Tibial artery (tissue), 4 donors: ENCODE data around the gene RALGPS2.

Source experiments
- DNase-seq, 2 donors: peaks; one replicate each; pipeline ENCODE4 v3.0.0-alpha.2; 2019
- H3K27ac ChIP-seq, 2 donors: fragments of 200-600 bp; sonication (generic) in 1 of 2; 1 replicate in 1 of 2; 2 replicates in 1 of 2; pipeline ENCODE4 v1.5.1; 2018 to 2019; ENCODE audit warnings: mild to moderate bottlenecking in 1 of 2
- H3K27me3 ChIP-seq, 2 donors: fragments of 200-600 bp; sonication (generic) in 1 of 2; one replicate each; pipeline versions ENCODE4 v1.5.1 to v1.6.0; 2016 to 2019
- H3K36me3 ChIP-seq, 3 donors: fragments of 200-600 bp; sonication (generic) in 2 of 3; one replicate each; pipeline ENCODE4 v1.5.1; 2016 to 2019; ENCODE audit warnings: mild to moderate bottlenecking in 2 of 3
- H3K4me1 ChIP-seq, 4 donors: fragments of 200-600 bp; sonication (generic) in 2 of 4; 1 replicate in 3 of 4; 2 replicates in 1 of 4; pipeline ENCODE4 v1.5.1; 2016 to 2019
- H3K4me3 ChIP-seq, 2 donors: fragments of 200-600 bp; sonication (generic) in 1 of 2; 1 replicate in 1 of 2; 2 replicates in 1 of 2; pipeline ENCODE4 v1.5.1; 2018 to 2019; ENCODE audit warnings: mild to moderate bottlenecking in 2 of 2
- H3K9me3 ChIP-seq, 3 donors: fragments of 200-600 bp; sonication (generic) in 1 of 3; one replicate each; pipeline ENCODE4 v1.5.1; 2016 to 2019
- CTCF ChIP-seq, 2 experiments: fragments of 200-600 bp in 1 of 2; fragments of 450-650 bp in 1 of 2; IDR thresholded peaks; one replicate each; pipeline ENCODE4 v1.5.1; 2017 to 2019; ENCODE audit warnings: antibody characterized with exemption in 2 of 2, mild to moderate bottlenecking in 1 of 2, moderate library complexity in 1 of 2
- intact Hi-C: fragments of 100-400 bp; cut with DNase I; formaldehyde crosslinking; loops from one replicate; pipeline ENCODE4 v1.15.0; 2023; ENCODE audit warnings: low total_unique reads

The RALGPS2 gene

DNA sequence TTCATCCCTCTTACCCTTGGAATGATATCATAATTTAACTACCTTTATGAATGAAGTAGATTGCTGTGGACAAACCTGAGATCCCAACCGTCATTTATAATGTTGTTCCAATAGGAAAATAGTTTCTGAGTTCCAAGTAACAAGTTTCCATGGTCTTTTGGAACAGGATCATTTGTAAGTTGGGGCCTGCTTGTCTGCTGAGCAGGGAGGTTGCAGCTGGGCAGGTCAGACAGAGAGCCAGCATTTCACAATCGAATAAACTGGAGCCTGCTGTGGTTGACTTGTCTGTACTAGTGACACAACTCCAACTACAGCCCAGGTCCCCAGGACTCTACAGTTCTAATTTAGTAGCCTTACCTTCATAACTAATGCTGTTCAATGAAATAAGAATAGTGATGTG, 18.6 kb upstream of the RALGPS2 start:
- H3K27ac ChIP-seq, result no peak overlapping the region
- no peaks in the 10 kb centered on the region for H3K9me3 ChIP-seq
- H3K27me3 ChIP-seq, result no peaks in the 10 kb centered on the region
- no peak for TF ChIP-seq CTCF (IDR thresholded peaks at IDR 0.05)
- H3K36me3 ChIP-seq, result no peaks in the 10 kb centered on the region
- no peak for DNase-seq
- no peaks in the 10 kb centered on the region for H3K4me1 ChIP-seq
- no peak overlapping the region for H3K4me3 ChIP-seq
- intact Hi-C loops, result no loop called here

GRCh38 chr1:178713259-178713658, 11.8 kb upstream of the RALGPS2 start:
- DNase-seq, result no peak
- Histone ChIP-seq H3K9me3 (no peaks in the 10 kb centered on the region), H3K36me3 (no peaks in the 10 kb centered on the region), H3K27ac (no peak overlapping the region), H3K4me3 (no peak overlapping the region), H3K4me1 (no peaks in the 10 kb centered on the region), H3K27me3 (no peaks in the 10 kb centered on the region)
- no peak for TF ChIP-seq CTCF (IDR thresholded peaks at IDR 0.05)
- intact Hi-C loops, result no loop called here

GRCh38 chr1:178714453-178714852, 10.6 kb upstream of the RALGPS2 start:
- Histone ChIP-seq H3K36me3 (no peaks in the 10 kb centered on the region), H3K27ac (no peak overlapping the region), H3K27me3 (no peaks in the 10 kb centered on the region), H3K4me3 (no peak overlapping the region), H3K9me3 (no peaks in the 10 kb centered on the region), H3K4me1 (no peaks in the 10 kb centered on the region)
- no peak for DNase-seq
- no peak for TF ChIP-seq CTCF (IDR thresholded peaks at IDR 0.05)
- intact Hi-C loops, result no loop called here

DNA sequence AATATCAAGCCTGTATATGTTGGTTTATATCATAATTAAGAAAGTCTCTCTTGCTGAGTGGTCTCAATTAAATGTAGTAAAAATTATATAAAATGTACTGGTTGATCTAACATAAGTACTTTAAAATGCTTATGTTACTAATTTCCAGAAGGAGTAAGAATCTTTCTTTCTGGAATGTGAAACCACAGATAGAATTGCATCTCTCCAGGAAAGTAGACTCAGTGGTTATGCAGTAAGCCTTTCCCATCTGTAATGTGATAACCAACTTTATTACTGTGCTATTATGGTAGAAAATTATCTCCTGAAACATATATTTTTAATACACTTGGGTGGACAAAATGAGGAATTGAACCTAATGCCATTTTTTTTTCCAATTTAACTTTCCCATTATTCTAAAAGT, 8.9 kb upstream of the RALGPS2 start:
- H3K36me3 ChIP-seq, result no peaks in the 10 kb centered on the region
- H3K9me3 ChIP-seq, result no peaks in the 10 kb centered on the region
- no peaks in the 10 kb centered on the region for H3K27me3 ChIP-seq
- no peak for TF ChIP-seq CTCF (IDR thresholded peaks at IDR 0.05)
- H3K4me3 ChIP-seq, result no peak overlapping the region
- no peak for DNase-seq
- intact Hi-C loops, result no loop called here
- no peaks in the 10 kb centered on the region for H3K4me1 ChIP-seq
- no peak overlapping the region for H3K27ac ChIP-seq

- DNase-seq, result no peak
- H3K4me3 ChIP-seq, result no peak overlapping the region
- no peaks in the 10 kb centered on the region for H3K9me3 ChIP-seq
- H3K27ac ChIP-seq, result no peak overlapping the region
- no peaks in the 10 kb centered on the region for H3K4me1 ChIP-seq
- no peaks in the 10 kb centered on the region for H3K27me3 ChIP-seq
- H3K36me3 ChIP-seq, result no peaks in the 10 kb centered on the region
- intact Hi-C loops, result no loop called here
- no peak for TF ChIP-seq CTCF (IDR thresholded peaks at IDR 0.05)
Observed at GRCh38 chr1:178718520-178718919, 6.5 kb upstream of the RALGPS2 start.

- Histone ChIP-seq H3K9me3 (no peaks in the 10 kb centered on the region), H3K4me1 (peaks cover 0 to 14% (median 8%) of the 10 kb centered on the region in 4 donors), H3K36me3 (no peaks in the 10 kb centered on the region), H3K27me3 (no peaks in the 10 kb centered on the region), H3K4me3 (no peak overlapping the region), H3K27ac (no peak overlapping the region)
- DNase-seq, result no peak
- TF ChIP-seq CTCF (IDR thresholded peaks at IDR 0.05), result no peak
- intact Hi-C loops, result no loop called here
Observed at GRCh38 chr1:178723546-178723945, 1.5 kb upstream of the RALGPS2 start.
